ENCODE measurements around the gene IFT20.

Gene IFT20

DNA sequence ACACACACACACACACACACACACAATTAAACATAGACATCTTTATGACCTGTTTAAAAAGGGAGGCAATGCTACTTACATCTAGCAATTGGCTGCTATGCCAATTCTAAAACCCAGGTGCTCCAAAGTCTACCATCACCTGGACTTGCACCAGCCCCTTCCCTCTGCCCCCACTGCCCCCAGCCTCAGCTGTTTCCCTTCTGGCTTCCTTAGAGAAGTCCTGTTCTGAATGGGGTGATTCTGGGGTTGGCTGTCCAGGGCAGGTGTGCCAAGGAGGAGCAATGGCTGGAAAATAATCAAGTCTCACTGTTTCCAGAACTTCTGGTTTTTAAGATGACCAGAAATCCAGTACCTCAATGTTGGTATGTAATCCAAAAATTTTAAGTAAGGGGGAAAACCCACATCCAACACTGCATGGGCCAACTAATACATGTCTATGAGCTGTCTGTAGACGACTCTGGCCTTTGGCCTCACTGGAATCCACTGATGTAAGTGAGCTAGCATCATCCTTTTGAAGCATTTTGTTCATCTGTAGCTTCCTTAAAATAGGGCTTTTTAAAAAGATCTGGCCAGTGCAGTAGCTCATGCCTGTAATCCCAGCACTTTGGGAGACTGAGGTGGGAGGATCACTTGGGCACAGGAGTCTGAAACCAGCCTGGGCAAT is 2.1 kb downstream of the IFT20 start:
- TF ChIP-seq TEAD4 (IDR thresholded peaks at IDR 0.05), result no peak

DNA sequence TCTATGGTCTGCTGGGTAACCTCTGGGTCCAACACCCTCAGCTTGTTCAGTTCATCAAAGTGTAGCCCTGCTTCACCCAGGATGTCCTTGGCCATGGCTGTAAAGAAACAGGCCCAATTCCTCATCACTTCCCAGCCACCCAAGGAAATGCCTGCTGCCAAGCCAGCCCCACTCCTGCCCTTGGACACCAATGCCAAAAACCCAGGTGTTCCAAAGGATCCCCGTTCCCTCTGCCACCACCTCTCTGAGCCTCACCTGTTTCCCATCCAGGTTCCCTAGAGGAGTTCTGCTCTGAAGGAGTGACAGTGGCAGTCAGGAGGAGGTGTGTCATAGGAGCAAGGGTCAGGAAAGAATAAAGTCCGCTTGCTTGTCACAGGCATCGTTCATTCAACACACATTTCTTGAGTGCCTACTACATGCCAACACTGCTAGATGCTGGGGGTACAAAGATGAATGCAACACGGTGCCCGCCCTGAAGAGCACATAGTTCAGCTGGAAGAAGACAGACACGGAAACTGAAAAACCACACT is 3.3 kb downstream of the IFT20 start:
- TF ChIP-seq YY1 (IDR thresholded peaks at IDR 0.05; ENCODE audit: low read depth) (no peak), TAF1 (IDR thresholded peaks at IDR 0.05; ENCODE audit: low read depth) (no peak)

GRCh38 chr17:28330671-28331070 is 4.6 kb downstream of the IFT20 start:
- TF ChIP-seq, protein P1, sequence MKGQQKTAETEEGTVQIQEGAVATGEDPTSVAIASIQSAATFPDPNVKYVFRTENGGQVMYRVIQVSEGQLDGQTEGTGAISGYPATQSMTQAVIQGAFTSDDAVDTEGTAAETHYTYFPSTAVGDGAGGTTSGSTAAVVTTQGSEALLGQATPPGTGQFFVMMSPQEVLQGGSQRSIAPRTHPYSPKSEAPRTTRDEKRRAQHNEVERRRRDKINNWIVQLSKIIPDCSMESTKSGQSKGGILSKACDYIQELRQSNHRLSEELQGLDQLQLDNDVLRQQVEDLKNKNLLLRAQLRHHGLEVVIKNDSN (IDR thresholded peaks at IDR 0.05), result no peak
- no peak for TF ChIP-seq MAX (IDR thresholded peaks at IDR 0.05)
- no peak for TF ChIP-seq FOXM1 (IDR thresholded peaks at IDR 0.05; ENCODE audit: borderline replicate concordance, low read depth)
- TF ChIP-seq CEBPB (IDR thresholded peaks at IDR 0.05), result no peak
- TF ChIP-seq ZBTB7A (IDR thresholded peaks at IDR 0.05; ENCODE audit: low read depth), result no peak

DNA sequence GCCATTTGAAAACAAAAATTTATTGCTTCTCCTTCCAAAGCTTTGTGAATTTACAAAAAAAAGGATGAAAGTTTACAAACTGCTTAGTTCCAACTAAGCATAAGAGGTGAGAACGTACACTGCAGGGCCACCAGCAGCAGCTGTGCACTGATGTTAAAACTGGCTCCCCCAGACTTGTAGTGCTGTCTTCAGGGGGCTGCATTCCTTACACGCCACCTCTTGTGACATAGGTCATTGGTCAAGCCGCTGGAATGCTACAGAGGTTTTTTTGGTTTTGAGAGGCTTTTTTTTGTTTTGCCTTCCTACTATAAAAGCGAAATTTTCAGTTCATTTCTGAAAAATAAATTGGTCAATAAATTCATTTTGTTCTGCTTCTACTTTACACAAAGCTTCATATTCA is 6.9 kb downstream of the IFT20 start:
- TF ChIP-seq, protein P1 (IDR thresholded peaks at IDR 0.05), result no peak
- TF ChIP-seq REST (IDR thresholded peaks at IDR 0.05; ENCODE audit: low read depth), result no peak
- no peak for TF ChIP-seq CEBPB (IDR thresholded peaks at IDR 0.05)
- no peak for TF ChIP-seq TAF1 (IDR thresholded peaks at IDR 0.05; ENCODE audit: low read depth)
- TF ChIP-seq TEAD4 (IDR thresholded peaks at IDR 0.05), result no peak
- TF ChIP-seq RAD21 (IDR thresholded peaks at IDR 0.05; ENCODE audit: low read depth), result no peak
- TF ChIP-seq ZBTB7A (IDR thresholded peaks at IDR 0.05; ENCODE audit: low read depth), result no peak
- no peak for TF ChIP-seq MAX (IDR thresholded peaks at IDR 0.05)
- no peak for TF ChIP-seq EGR1 (IDR thresholded peaks at IDR 0.05)
- no peak for TF ChIP-seq FOXM1 (IDR thresholded peaks at IDR 0.05; ENCODE audit: borderline replicate concordance, low read depth)
- TF ChIP-seq TCF12 (IDR thresholded peaks at IDR 0.05; ENCODE audit: low read depth), result no peak
- TF ChIP-seq NFIC (IDR thresholded peaks at IDR 0.05), result no peak
- TF ChIP-seq CREB1 (IDR thresholded peaks at IDR 0.05; ENCODE audit: low read depth), result no peak
- no peak for TF ChIP-seq YY1 (IDR thresholded peaks at IDR 0.05; ENCODE audit: low read depth)
- TF ChIP-seq EP300 (IDR thresholded peaks at IDR 0.05; ENCODE audit: borderline replicate concordance), result no peak

DNA sequence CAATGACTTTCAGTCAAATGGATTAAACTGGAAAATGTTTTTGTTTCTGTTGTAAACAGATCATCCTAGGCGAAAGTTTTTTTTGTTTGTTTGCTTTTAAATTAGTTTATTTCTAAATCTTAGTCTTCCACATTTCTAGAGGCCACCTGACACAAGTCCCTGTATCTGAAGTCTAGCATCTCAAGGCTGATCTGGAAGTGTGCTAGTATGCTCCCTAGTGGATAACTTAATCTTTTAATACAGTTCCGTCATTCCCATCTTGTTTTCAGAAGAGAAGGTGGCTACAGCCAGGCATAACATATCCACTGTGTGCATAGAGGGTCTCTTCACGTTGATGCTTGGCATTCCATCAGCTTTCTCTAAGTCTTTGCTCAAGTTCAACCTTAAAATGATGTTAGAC is 7.6 kb downstream of the IFT20 start:
- TF ChIP-seq MAX (IDR thresholded peaks at IDR 0.05), result no peak
- no peak for TF ChIP-seq TCF12 (IDR thresholded peaks at IDR 0.05; ENCODE audit: low read depth)
- no peak for TF ChIP-seq CREB1 (IDR thresholded peaks at IDR 0.05; ENCODE audit: low read depth)
- TF ChIP-seq EGR1 (IDR thresholded peaks at IDR 0.05), result no peak
- TF ChIP-seq ZBTB7A (IDR thresholded peaks at IDR 0.05; ENCODE audit: low read depth), result no peak
- TF ChIP-seq TAF1 (IDR thresholded peaks at IDR 0.05; ENCODE audit: low read depth), result no peak
- no peak for TF ChIP-seq EP300 (IDR thresholded peaks at IDR 0.05; ENCODE audit: borderline replicate concordance)
- no peak for TF ChIP-seq YY1 (IDR thresholded peaks at IDR 0.05; ENCODE audit: low read depth)
- TF ChIP-seq RAD21 (IDR thresholded peaks at IDR 0.05; ENCODE audit: low read depth), result no peak
- no peak for TF ChIP-seq CEBPB (IDR thresholded peaks at IDR 0.05)
- no peak for TF ChIP-seq REST (IDR thresholded peaks at IDR 0.05; ENCODE audit: low read depth)
- TF ChIP-seq, protein P1 (IDR thresholded peaks at IDR 0.05), result no peak
- no peak for TF ChIP-seq FOXM1 (IDR thresholded peaks at IDR 0.05; ENCODE audit: borderline replicate concordance, low read depth)
- no peak for TF ChIP-seq TEAD4 (IDR thresholded peaks at IDR 0.05)
- TF ChIP-seq NFIC (IDR thresholded peaks at IDR 0.05), result no peak

All from Ishikawa (cell line).